ENCODE measurements around the gene CAPS.

The CAPS gene

GRCh38 chr19:5932146-5932545 lies 18.1 kb downstream of the CAPS start:
- no peak overlapping the region for H3K4ac ChIP-seq (ENCODE audit: low read depth in 1 of 2, low read length in 2 of 2)
- H2BK5ac ChIP-seq (ENCODE audit: low read depth, low read length, poor library complexity, severe bottlenecking), result no peak overlapping the region
- H3K14ac ChIP-seq (ENCODE audit: low read length in 2 of 2), result no peak overlapping the region
- H3K18ac ChIP-seq (ENCODE audit: low read depth in 1 of 2, low read length in 2 of 2), result no peak overlapping the region
- peaks cover 17% of the 10 kb centered on the region for H3K4me1 ChIP-seq (ENCODE audit: control insufficient read depth, insufficient read depth, low read depth, low read length)
- H2AFZ ChIP-seq (ENCODE audit: low read depth, low read length), result no peak overlapping the region
- no peak overlapping the region for H4K8ac ChIP-seq (ENCODE audit: low read length)
- H3K27ac ChIP-seq (ENCODE audit: low read length, poor library complexity, severe bottlenecking), result no peak overlapping the region
- DNase-seq, result no peak
- no peak overlapping the region for H2BK120ac ChIP-seq (ENCODE audit: low read depth, low read length)
- no peaks in the 10 kb centered on the region for H3K27me3 ChIP-seq (ENCODE audit: control insufficient read depth in 1 of 2, insufficient read depth in 1 of 2, low read length in 2 of 2)
- H2BK12ac ChIP-seq (ENCODE audit: low read length in 2 of 2), result no peak overlapping the region
- no peak overlapping the region for H3K4me2 ChIP-seq (ENCODE audit: low read length, poor library complexity, severe bottlenecking)
- H3K36me3 ChIP-seq (ENCODE audit: control insufficient read depth in 1 of 2, insufficient read depth in 2 of 2, low read depth in 1 of 2, low read length in 2 of 2), result peaks cover 69 to 82% of the 10 kb centered on the region in 2 experiments
- no peak overlapping the region for H4K91ac ChIP-seq (ENCODE audit: low read length)
- no peak overlapping the region for H2BK15ac ChIP-seq (ENCODE audit: low read depth, poor library complexity, severe bottlenecking)
- H3K9ac ChIP-seq (ENCODE audit: low read length), result no peak overlapping the region
- H3K4me3 ChIP-seq (ENCODE audit: insufficient read depth in 1 of 2, low read depth in 1 of 2, low read length in 2 of 2), result no peak overlapping the region
- no peak overlapping the region for H2AK5ac ChIP-seq (ENCODE audit: low read length, severe bottlenecking)
- WGBS, result 99% methylated on average over 18 of the region's 18 CpGs
- no peak overlapping the region for H3K23ac ChIP-seq (ENCODE audit: low read length in 2 of 2)
- peaks cover 56% of the 10 kb centered on the region for H3K79me1 ChIP-seq (replicated peaks; ENCODE audit: low read length, poor library complexity, severe bottlenecking)
- no peaks in the 10 kb centered on the region for H3K9me3 ChIP-seq (ENCODE audit: control insufficient read depth, low read length)

- Histone ChIP-seq H3K4me1 (ENCODE audit: control insufficient read depth, insufficient read depth, low read depth, low read length) (peaks cover 17% of the 10 kb centered on the region), H3K18ac (ENCODE audit: low read depth in 1 of 2, low read length in 2 of 2) (no peak overlapping the region), H4K91ac (ENCODE audit: low read length) (no peak overlapping the region), H2BK120ac (ENCODE audit: low read depth, low read length) (no peak overlapping the region), H2BK12ac (ENCODE audit: low read length in 2 of 2) (no peak overlapping the region), H3K4me2 (ENCODE audit: low read length, poor library complexity, severe bottlenecking) (no peak overlapping the region), H3K4ac (ENCODE audit: low read depth in 1 of 2, low read length in 2 of 2) (no peak overlapping the region), H4K8ac (ENCODE audit: low read length) (no peak overlapping the region), H2BK15ac (ENCODE audit: low read depth, poor library complexity, severe bottlenecking) (peak overlapping the region; percentile 49), H3K4me3 (ENCODE audit: insufficient read depth in 1 of 2, low read depth in 1 of 2, low read length in 2 of 2) (no peak overlapping the region), H2AFZ (ENCODE audit: low read depth, low read length) (no peak overlapping the region), H2BK5ac (ENCODE audit: low read depth, low read length, poor library complexity, severe bottlenecking) (no peak overlapping the region), H3K9ac (ENCODE audit: low read length) (no peak overlapping the region), H3K79me1 (replicated peaks; ENCODE audit: low read length, poor library complexity, severe bottlenecking) (peaks cover 58% of the 10 kb centered on the region), H3K27ac (ENCODE audit: low read length, poor library complexity, severe bottlenecking) (no peak overlapping the region), H3K23ac (ENCODE audit: low read length in 2 of 2) (no peak overlapping the region), H2AK5ac (ENCODE audit: low read length, severe bottlenecking) (no peak overlapping the region), H3K27me3 (ENCODE audit: control insufficient read depth in 1 of 2, insufficient read depth in 1 of 2, low read length in 2 of 2) (no peaks in the 10 kb centered on the region), H3K36me3 (ENCODE audit: control insufficient read depth in 1 of 2, insufficient read depth in 2 of 2, low read depth in 1 of 2, low read length in 2 of 2) (peaks cover 69 to 80% of the 10 kb centered on the region in 2 experiments), H3K9me3 (ENCODE audit: control insufficient read depth, low read length) (no peaks in the 10 kb centered on the region), H3K14ac (ENCODE audit: low read length in 2 of 2) (no peak overlapping the region)
- 95% methylated on average over 21 of the region's 21 CpGs for WGBS
- no peak for DNase-seq
Measured at GRCh38 chr19:5932609-5933262, 18.7 kb downstream of the CAPS start.

- Histone ChIP-seq H3K79me1 (replicated peaks; ENCODE audit: low read length, poor library complexity, severe bottlenecking) (peaks cover 55% of the 10 kb centered on the region), H2AK5ac (ENCODE audit: low read length, severe bottlenecking) (no peak overlapping the region), H2AFZ (ENCODE audit: low read depth, low read length) (no peak overlapping the region), H3K4me1 (ENCODE audit: control insufficient read depth, insufficient read depth, low read depth, low read length) (peaks cover 17% of the 10 kb centered on the region), H2BK5ac (ENCODE audit: low read depth, low read length, poor library complexity, severe bottlenecking) (no peak overlapping the region), H2BK120ac (ENCODE audit: low read depth, low read length) (no peak overlapping the region), H3K9me3 (ENCODE audit: control insufficient read depth, low read length) (no peaks in the 10 kb centered on the region), H3K23ac (ENCODE audit: low read length in 2 of 2) (no peak overlapping the region), H3K4me3 (ENCODE audit: insufficient read depth in 1 of 2, low read depth in 1 of 2, low read length in 2 of 2) (no peak overlapping the region), H3K14ac (ENCODE audit: low read length in 2 of 2) (no peak overlapping the region), H3K36me3 (ENCODE audit: control insufficient read depth in 1 of 2, insufficient read depth in 2 of 2, low read depth in 1 of 2, low read length in 2 of 2) (peaks cover 63 to 76% of the 10 kb centered on the region in 2 experiments), H3K4me2 (ENCODE audit: low read length, poor library complexity, severe bottlenecking) (no peak overlapping the region), H3K9ac (ENCODE audit: low read length) (peak overlapping the region; percentile 83), H3K18ac (ENCODE audit: low read depth in 1 of 2, low read length in 2 of 2) (no peak overlapping the region), H4K8ac (ENCODE audit: low read length) (no peak overlapping the region), H3K27me3 (ENCODE audit: control insufficient read depth in 1 of 2, insufficient read depth in 1 of 2, low read length in 2 of 2) (no peaks in the 10 kb centered on the region), H3K27ac (ENCODE audit: low read length, poor library complexity, severe bottlenecking) (no peak overlapping the region), H4K91ac (ENCODE audit: low read length) (peak overlapping the region; percentile 40), H3K4ac (ENCODE audit: low read depth in 1 of 2, low read length in 2 of 2) (peak overlapping the region in 1 of 2 experiments; percentile 13), H2BK15ac (ENCODE audit: low read depth, poor library complexity, severe bottlenecking) (peak overlapping the region; percentile 49), H2BK12ac (ENCODE audit: low read length in 2 of 2) (no peak overlapping the region)
- DNase-seq, result no peak
- WGBS, result 87% methylated on average over 17 of the region's 20 CpGs
Measured at GRCh38 chr19:5933391-5934068, 19.5 kb downstream of the CAPS start.

- Histone ChIP-seq H3K4me3 (ENCODE audit: insufficient read depth in 1 of 2, low read depth in 1 of 2, low read length in 2 of 2) (no peak overlapping the region), H2AFZ (ENCODE audit: low read depth, low read length) (no peak overlapping the region), H2BK120ac (ENCODE audit: low read depth, low read length) (no peak overlapping the region), H3K9me3 (ENCODE audit: control insufficient read depth, low read length) (no peaks in the 10 kb centered on the region), H3K79me1 (replicated peaks; ENCODE audit: low read length, poor library complexity, severe bottlenecking) (peaks cover 57% of the 10 kb centered on the region), H3K23ac (ENCODE audit: low read length in 2 of 2) (no peak overlapping the region), H2AK5ac (ENCODE audit: low read length, severe bottlenecking) (no peak overlapping the region), H3K9ac (ENCODE audit: low read length) (peak overlapping the region; percentile 83), H2BK12ac (ENCODE audit: low read length in 2 of 2) (peak overlapping the region in 1 of 2 experiments; percentile 17), H3K14ac (ENCODE audit: low read length in 2 of 2) (no peak overlapping the region), H4K8ac (ENCODE audit: low read length) (no peak overlapping the region), H3K27ac (ENCODE audit: low read length, poor library complexity, severe bottlenecking) (no peak overlapping the region), H3K27me3 (ENCODE audit: control insufficient read depth in 1 of 2, insufficient read depth in 1 of 2, low read length in 2 of 2) (no peaks in the 10 kb centered on the region), H3K36me3 (ENCODE audit: control insufficient read depth in 1 of 2, insufficient read depth in 2 of 2, low read depth in 1 of 2, low read length in 2 of 2) (peaks cover 58 to 72% of the 10 kb centered on the region in 2 experiments), H3K18ac (ENCODE audit: low read depth in 1 of 2, low read length in 2 of 2) (peak overlapping the region in 1 of 2 experiments; percentile 4), H3K4ac (ENCODE audit: low read depth in 1 of 2, low read length in 2 of 2) (no peak overlapping the region), H3K4me1 (ENCODE audit: control insufficient read depth, insufficient read depth, low read depth, low read length) (peaks cover 17% of the 10 kb centered on the region), H4K91ac (ENCODE audit: low read length) (peak overlapping the region; percentile 28), H2BK5ac (ENCODE audit: low read depth, low read length, poor library complexity, severe bottlenecking) (no peak overlapping the region), H3K4me2 (ENCODE audit: low read length, poor library complexity, severe bottlenecking) (no peak overlapping the region), H2BK15ac (ENCODE audit: low read depth, poor library complexity, severe bottlenecking) (no peak overlapping the region)
- DNase-seq, result no peak
- WGBS, result 85% methylated on average over 5 of the region's 5 CpGs
Measured at GRCh38 chr19:5934069-5934401, 20.0 kb downstream of the CAPS start.
